HG02610 (cell line): ENCODE results near the gene SMIM31.

Source experiments
- ATAC-seq: cut with Tn5 transposase; IDR thresholded peaks from one replicate; pipeline ENCODE4 v1.9.1; 2021; ENCODE audit warnings: mild to moderate bottlenecking, moderate library complexity; ENCODE audit not compliant: unreplicated experiment

The SMIM31 gene

GRCh38 chr4:164783976-164784375 lies 30.0 kb downstream of the SMIM31 start:
- no peak for ATAC-seq

- no peak for ATAC-seq
Measured at GRCh38 chr4:164789047-164789446, 35.1 kb downstream of the SMIM31 start.

DNA sequence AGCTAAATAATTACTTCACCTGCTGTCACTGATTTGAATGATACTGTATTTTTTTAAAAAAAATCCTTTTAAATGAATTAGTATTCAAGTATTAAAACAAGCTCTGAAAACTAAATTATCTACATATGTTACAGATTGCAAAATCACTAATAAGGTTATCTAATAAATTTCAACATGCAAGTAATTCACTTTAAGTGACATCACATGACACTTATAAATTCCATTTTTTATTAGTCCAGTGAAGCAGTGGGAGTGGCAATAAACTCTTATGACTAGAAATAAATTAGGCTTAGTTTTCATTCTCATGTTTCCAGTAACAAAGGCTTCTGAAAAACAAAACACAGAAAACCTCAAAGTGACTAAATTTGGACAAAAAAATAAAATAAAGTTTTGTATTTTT lies 36.3 kb downstream of the SMIM31 start:
- ATAC-seq, result no peak

DNA sequence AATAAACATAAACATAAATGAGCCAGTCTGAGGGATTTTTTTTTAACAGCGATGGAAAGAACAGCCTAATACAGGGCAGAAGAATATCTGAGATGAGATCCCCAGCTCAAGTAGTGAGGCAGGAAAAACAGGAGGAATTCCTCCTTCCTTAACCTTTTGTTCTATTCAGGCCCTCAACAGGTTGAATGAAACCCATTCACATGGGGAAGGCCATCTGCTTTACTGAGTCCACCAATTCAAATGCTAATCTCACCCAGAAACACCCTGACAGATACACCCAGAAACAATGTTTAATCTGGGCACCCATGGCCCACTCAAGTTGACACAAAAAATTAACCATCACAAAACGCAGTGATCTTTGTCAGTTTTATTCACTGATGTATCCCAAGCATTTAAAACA lies 45.5 kb downstream of the SMIM31 start:
- ATAC-seq, result no peak

DNA sequence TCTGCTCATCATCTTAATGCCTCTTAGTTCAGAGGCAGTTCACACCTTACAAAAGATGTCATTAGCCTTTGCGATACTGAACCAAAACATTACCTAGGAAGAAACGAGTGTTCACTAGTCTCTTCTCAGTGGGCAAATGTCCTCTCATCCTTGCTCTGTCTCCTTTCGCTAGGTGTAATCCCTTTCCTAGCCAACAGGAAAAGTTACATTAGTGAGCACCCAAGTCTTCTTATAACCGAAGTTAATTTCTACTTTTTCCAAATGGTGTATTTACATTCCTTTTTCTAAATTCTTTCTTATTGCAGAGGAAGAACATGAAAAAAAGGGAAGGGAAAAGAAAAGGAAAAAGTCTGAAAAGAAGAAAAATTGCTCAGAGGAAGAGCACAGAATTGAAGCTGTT lies 46.9 kb downstream of the SMIM31 start:
- ATAC-seq, result no peak

- no peak for ATAC-seq
Measured at GRCh38 chr4:164802301-164802901, 48.5 kb downstream of the SMIM31 start.

GRCh38 chr4:164803702-164804101 lies 49.8 kb downstream of the SMIM31 start:
- no peak for ATAC-seq

GRCh38 chr4:164807611-164808010 lies 53.7 kb downstream of the SMIM31 start:
- ATAC-seq, result no peak

DNA sequence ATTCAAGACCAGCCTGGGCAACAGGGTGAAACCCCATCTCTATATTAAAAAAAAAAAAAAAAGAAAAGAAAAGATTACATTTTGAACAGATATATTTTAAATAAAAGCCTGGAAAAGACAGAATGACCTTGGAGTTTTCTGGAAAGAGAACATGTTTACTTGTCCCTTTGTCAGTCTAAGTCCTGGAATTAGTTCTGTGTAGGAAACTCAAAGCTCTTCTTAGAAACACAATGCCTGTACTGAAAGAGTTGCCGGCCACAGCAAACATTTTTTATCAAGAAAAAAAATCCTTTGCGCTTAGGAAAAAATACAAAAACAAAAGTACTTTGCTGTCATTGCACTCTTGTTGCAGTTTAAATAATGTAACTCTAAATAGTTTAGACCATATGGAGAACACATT lies 59.6 kb downstream of the SMIM31 start:
- ATAC-seq, result no peak

DNA sequence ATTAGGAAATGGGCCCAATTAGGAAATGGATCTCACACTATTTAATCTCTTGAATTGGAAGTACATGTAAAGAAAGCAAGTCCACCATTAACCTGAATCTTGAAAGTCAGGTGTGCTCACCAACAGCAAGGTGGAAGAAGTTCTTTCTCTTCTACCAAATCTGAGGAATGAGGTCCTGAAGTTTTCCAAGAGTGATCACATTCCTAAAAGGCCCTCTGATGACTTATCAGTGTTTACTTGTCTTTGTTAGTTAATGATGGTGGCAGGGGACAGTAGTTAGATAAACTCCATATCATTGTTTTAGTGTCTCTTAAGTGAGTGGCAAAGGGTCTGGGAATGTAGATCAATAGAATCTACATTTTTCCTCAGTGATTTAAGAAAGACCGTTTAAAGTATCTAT lies 61.8 kb downstream of the SMIM31 start:
- ATAC-seq, result no peak

GRCh38 chr4:164819366-164819765 lies 65.4 kb downstream of the SMIM31 start:
- ATAC-seq, result no peak

- ATAC-seq, result no peak
Measured at GRCh38 chr4:164821711-164822110, 67.8 kb downstream of the SMIM31 start.

DNA sequence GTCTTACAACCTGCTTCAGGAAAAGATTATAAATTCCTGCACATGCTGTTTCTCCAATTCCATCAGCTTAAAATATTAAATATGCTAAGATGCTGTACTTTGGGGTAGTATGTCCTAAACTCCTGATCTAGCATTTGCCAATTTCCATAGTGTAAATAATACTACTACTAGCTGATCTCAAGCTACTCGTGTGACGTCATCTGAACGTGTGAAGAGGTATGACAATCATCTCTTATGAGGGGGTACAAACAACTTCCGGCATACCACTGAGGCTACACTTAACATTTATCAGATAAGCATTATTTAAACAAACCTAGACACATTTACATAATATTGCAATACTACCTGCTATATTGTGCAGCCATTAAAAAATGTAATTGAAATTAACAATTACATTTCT lies 70.7 kb downstream of the SMIM31 start:
- ATAC-seq, result no peak

DNA sequence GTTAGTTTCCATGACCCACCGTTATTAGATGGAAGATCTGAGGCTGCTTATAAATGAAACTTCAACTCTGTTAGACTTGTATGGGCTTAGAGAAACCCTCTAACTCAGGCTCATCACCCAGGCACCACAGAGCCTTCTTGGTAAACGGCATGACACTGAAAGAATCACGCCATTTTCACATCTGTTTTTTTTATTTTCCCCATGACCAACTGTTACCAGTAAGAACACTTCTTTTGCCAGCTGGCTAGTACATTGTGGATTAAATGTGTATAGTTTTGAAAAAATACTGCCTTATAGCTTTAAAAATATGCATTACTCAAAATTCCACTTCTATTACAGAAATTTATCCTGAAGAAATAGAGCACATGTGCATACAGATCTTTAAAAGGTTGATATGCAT lies 75.0 kb downstream of the SMIM31 start:
- ATAC-seq, result no peak

- ATAC-seq, result no peak
Measured at GRCh38 chr4:164846566-164846965, 92.6 kb downstream of the SMIM31 start.

- no peak for ATAC-seq
Measured at GRCh38 chr4:164847016-164847415, 93.1 kb downstream of the SMIM31 start.

DNA sequence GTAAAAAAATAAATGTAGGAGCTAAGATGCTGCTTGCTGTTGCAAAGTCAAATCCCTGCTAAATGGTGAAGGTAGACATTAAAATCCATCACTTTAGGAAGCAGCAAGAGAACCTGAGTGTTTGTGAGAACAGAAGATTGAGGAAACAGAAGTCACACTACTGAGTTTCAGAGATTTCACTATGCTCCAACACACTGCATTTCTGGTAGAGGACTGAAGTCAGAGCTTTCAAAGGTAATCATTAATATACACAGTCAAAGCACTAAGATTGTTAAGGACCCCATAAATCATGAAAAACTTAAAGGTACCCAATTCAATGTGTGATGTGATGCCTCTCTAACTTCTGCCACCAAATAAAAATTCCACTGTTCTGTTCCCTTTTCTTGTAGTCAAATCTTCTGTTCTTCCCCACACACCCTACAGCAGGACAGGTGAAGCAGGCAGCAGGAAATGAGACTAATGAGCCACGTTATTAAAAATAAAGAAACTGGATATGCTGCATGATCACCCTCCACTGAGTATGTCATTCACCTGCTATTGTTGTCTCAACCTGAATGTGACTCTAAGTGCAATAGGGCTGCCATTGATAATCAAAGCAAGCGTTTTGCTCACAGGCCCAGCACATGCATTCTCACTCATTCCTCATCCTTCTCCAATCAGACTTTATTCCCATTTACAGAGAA lies 94.2 kb downstream of the SMIM31 start:
- ATAC-seq, result no peak
